Activated CD4-positive, alpha-beta T cell treated with anti-CD3 and anti-CD28 coated beads, Interleukin-2, amount 10 ng/mL, durations not matched to agents 7 days and 5 days (primary cell): ENCODE measurements around the gene ABCA9. TPM values are rescaled to one million over a fixed set of nuclear protein-coding genes. Genes with fewer than 3 reads are reported as not detected.

Experiments used
- CTCF ChIA-PET: fragments of 350-600 bp; sonication (Branson Sonifier 250); formaldehyde crosslinking; loops from one replicate; lab custom pipeline; 2021; ENCODE audit warnings: antibody characterized with exemption; lab: Charles Lee
- POLR2A ChIA-PET: fragments of 350-600 bp; sonication (Branson Sonifier 250); formaldehyde crosslinking; loops from one replicate; lab custom pipeline; 2021; ENCODE audit warnings: antibody characterized with exemption; lab: Charles Lee
- DNase-seq: peaks from one replicate; pipeline ENCODE4 v3.0.0-alpha.2; 2020
- H3K27ac Mint-ChIP-seq: one replicate; pipeline ENCODE4 v1.8.0; 2021; ENCODE audit warnings: mild to moderate bottlenecking, moderate library complexity, mixed read lengths
- H3K27me3 Mint-ChIP-seq: one replicate; pipeline ENCODE4 v1.8.0; 2021; ENCODE audit warnings: mixed read lengths
- H3K36me3 Mint-ChIP-seq: one replicate; pipeline ENCODE4 v1.8.0; 2021; ENCODE audit warnings: low read depth, mixed read lengths
- H3K4me1 Mint-ChIP-seq: one replicate; pipeline ENCODE4 v1.8.0; 2021; ENCODE audit warnings: mixed read lengths
- H3K4me3 Mint-ChIP-seq: one replicate; pipeline ENCODE4 v1.8.0; 2021; ENCODE audit warnings: mild to moderate bottlenecking, moderate library complexity, mixed read lengths
- H3K9me3 Mint-ChIP-seq: one replicate; pipeline ENCODE4 v1.8.0; 2021; ENCODE audit warnings: mixed read lengths
- total RNA-seq, 2 experiments: library from RNA; stranded (reverse); gene quantifications; one replicate each; pipeline ENCODE4 v1.2.3, GENCODE V29; 2021

The ABCA9 gene, protein sequence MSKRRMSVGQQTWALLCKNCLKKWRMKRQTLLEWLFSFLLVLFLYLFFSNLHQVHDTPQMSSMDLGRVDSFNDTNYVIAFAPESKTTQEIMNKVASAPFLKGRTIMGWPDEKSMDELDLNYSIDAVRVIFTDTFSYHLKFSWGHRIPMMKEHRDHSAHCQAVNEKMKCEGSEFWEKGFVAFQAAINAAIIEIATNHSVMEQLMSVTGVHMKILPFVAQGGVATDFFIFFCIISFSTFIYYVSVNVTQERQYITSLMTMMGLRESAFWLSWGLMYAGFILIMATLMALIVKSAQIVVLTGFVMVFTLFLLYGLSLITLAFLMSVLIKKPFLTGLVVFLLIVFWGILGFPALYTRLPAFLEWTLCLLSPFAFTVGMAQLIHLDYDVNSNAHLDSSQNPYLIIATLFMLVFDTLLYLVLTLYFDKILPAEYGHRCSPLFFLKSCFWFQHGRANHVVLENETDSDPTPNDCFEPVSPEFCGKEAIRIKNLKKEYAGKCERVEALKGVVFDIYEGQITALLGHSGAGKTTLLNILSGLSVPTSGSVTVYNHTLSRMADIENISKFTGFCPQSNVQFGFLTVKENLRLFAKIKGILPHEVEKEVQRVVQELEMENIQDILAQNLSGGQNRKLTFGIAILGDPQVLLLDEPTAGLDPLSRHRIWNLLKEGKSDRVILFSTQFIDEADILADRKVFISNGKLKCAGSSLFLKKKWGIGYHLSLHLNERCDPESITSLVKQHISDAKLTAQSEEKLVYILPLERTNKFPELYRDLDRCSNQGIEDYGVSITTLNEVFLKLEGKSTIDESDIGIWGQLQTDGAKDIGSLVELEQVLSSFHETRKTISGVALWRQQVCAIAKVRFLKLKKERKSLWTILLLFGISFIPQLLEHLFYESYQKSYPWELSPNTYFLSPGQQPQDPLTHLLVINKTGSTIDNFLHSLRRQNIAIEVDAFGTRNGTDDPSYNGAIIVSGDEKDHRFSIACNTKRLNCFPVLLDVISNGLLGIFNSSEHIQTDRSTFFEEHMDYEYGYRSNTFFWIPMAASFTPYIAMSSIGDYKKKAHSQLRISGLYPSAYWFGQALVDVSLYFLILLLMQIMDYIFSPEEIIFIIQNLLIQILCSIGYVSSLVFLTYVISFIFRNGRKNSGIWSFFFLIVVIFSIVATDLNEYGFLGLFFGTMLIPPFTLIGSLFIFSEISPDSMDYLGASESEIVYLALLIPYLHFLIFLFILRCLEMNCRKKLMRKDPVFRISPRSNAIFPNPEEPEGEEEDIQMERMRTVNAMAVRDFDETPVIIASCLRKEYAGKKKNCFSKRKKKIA (N-terminal part only)
- total RNA-seq, result under 1 TPM; 0.08 to 0.22 TPM

DNA sequence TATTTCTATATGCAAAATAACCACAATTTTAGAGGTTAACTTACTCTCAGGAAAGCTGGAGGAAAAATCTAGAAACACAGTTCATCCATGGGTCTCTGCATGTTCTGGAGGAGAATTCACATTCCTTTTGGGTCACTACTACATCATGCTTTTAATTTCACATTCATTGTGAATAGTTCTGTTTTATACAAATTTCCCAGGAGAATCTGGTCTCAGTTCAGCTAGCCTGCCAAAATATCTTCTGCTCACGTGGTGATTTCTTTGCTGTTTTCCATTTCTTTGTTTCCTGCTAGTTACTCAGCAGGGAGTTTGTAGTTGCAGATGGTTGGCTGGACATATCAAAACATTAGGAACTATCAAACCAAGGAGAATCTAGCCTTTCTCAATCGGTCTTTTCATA lies at the start of gene ABCA9:
Gene ABCA9, minus strand, starts transcription at position 106 of the 400 bp plus-strand sequence. CDS start 9,801 bp downstream, outside the sequence.
- ChIA-PET CTCF (no interaction called here), POLR2A (no interaction called here)
- peaks cover 19% of the 10 kb centered on the region for H3K27me3 Mint-ChIP-seq
- no peak for DNase-seq
- no peak within 1 kb of the TSS for H3K27ac Mint-ChIP-seq
- peaks cover 9% of the 10 kb centered on the region for H3K9me3 Mint-ChIP-seq
- no peaks in the 10 kb centered on the region for H3K36me3 Mint-ChIP-seq
- H3K4me1 Mint-ChIP-seq, result peaks cover 18% of the 10 kb centered on the region
- H3K4me3 Mint-ChIP-seq, result no peak within 1 kb of the TSS

DNA sequence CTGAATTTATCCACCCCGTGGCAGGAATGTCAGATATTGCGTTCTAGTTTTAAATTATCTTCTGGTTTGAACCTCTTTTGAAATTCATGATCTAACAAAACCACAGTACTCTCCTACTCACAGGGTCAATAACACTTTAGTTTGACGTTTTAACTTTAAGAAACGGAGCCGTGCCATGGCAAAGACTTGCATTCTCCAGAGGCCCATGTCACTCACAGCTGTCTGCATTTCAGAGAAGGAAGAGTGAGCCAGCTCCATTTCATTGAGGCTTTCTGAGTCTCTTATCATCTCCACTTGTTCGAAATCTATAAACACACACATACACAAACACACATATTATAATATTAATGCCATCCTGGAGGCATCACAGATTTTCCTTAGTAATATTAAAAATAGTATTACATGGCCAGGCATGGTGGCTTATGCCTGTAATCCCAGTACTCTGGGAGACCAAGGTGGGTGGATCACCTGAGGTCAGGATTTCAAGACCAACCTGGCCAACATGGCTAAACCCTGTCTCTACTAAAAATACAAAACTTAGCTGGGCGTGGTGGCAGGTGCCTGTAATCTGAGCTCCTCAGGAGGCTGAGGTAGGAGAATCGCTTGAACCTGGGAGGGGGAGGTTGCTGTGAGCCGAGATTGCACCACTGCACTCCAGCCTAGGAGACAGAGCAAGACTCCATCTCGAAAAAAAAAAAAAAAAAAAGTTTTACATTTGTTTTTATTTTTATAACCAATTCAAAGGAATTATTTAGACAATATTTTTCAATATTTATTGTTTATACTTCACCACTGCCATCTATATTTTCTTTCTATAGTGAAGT lies 45.4 kb upstream of the ABCA9 start:
- H3K27me3 Mint-ChIP-seq, result no peaks in the 10 kb centered on the region

DNA sequence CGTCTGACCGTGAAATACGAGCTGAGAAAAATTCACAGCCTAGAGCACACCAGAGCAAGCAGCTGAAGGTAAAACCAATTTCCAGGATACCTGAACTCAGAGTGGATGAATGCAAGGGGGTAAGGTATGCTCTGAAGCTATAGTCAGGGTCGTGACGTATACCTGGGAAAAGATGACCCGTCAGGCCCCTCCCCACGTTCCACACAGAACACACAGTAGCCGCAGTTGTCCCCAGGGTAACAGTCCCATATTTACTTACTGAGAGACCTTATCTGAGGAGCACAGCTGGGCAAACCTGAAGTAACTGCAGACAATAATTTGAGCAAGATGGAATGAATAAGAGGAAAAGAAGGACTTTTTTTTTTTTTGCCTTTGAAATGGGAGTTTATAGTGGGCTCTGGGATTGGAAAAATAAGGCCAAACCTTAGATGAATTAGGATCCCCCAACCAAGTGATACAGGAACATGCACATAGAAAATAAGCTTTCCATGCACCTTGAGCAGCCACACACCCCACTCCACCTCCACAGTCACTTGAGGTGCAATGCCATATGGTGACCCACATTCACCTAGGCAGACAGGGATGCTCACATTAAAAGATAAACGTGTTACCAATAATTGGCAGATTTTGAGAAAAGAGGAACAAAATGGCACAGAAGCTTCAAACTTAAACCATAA lies 43.0 kb upstream of the ABCA9 start:
- H3K36me3 Mint-ChIP-seq, result no peaks in the 10 kb centered on the region
- no peak overlapping the region for H3K4me3 Mint-ChIP-seq
- H3K27ac Mint-ChIP-seq, result no peak overlapping the region
- H3K9me3 Mint-ChIP-seq, result no peaks in the 10 kb centered on the region
- no peaks in the 10 kb centered on the region for H3K4me1 Mint-ChIP-seq
- ChIA-PET POLR2A (no interaction called here), CTCF (no interaction called here)
- no peak for DNase-seq
- no peaks in the 10 kb centered on the region for H3K27me3 Mint-ChIP-seq

More for the DNA sequence above, 45.4 kb upstream of the ABCA9 start:
- Mint-ChIP-seq H3K36me3 (no peaks in the 10 kb centered on the region), H3K4me1 (no peaks in the 10 kb centered on the region), H3K4me3 (no peak overlapping the region), H3K9me3 (no peaks in the 10 kb centered on the region), H3K27ac (no peak overlapping the region)
- no peak for DNase-seq
- ChIA-PET POLR2A (no interaction called here), CTCF (no interaction called here)

DNA sequence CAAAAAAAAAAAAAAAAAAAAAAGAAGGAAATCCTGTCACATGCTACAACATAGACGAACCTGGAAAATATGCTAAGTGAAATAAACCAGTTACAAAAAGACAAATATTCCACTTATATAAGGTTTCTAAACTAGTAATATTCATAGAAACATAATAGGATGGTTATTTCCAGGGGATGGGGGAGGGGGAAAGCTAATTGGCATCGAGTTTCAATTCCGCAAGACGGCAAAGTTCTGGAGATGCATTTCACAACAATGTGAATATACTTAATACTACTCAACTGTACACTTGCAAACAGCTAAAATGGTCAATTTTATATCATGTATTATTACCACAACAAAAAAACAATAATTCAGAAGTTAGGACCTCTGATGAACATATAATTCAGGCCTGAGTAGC lies 37.9 kb upstream of the ABCA9 start:
- Mint-ChIP-seq H3K27me3 (peaks cover 8% of the 10 kb centered on the region), H3K27ac (no peak overlapping the region), H3K4me1 (no peaks in the 10 kb centered on the region), H3K4me3 (no peak overlapping the region), H3K36me3 (no peaks in the 10 kb centered on the region), H3K9me3 (no peaks in the 10 kb centered on the region)
- ChIA-PET POLR2A (no interaction called here), CTCF (no interaction called here)
- DNase-seq, result no peak

DNA sequence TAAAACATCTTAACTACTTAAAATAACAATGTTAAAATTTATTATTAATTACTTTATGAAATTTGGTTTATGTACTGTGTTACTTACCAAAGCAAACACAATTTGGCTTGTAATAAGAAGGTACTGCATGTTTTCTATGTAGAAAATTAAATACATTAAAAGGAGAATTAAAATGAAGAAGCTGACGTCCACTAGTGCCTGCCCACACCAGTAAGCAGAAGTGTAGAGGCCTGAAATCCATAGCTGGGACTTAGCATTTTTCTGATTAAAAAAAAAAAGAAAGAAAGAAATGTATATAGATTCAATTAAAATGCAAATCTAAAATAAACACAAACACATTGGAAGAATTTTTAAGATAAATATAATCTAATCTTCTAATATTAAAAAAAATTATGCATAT lies 35.8 kb upstream of the ABCA9 start:
- CTCF ChIA-PET, result no interaction called here
- POLR2A ChIA-PET, result no interaction called here
- H3K9me3 Mint-ChIP-seq, result no peaks in the 10 kb centered on the region
- no peaks in the 10 kb centered on the region for H3K36me3 Mint-ChIP-seq
- H3K27me3 Mint-ChIP-seq, result peaks cover 12% of the 10 kb centered on the region
- no peak overlapping the region for H3K27ac Mint-ChIP-seq
- no peak overlapping the region for H3K4me3 Mint-ChIP-seq
- H3K4me1 Mint-ChIP-seq, result peaks cover 5% of the 10 kb centered on the region
- no peak for DNase-seq

DNA sequence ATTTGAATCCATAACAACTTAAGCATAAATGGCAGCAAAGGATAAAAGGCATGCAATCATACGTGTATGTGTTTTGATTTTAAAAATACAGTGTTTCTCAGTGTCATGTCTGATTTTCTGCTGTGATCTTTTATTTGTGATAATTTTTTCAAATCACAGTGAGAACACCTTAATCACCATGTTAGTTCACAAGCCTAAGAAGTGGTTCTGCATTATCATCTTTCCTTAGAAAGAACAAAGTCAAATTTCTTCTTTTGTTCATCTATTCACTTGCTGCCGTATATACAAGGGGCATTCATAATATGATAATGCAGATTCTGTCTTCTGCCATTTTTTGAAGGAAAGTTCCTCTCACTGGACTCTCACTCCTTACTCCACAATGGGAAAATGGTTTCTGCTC lies 33.3 kb upstream of the ABCA9 start:
- Mint-ChIP-seq H3K27me3 (peaks cover 12% of the 10 kb centered on the region), H3K36me3 (no peaks in the 10 kb centered on the region), H3K4me1 (peaks cover 5% of the 10 kb centered on the region), H3K27ac (no peak overlapping the region), H3K4me3 (no peak overlapping the region), H3K9me3 (no peaks in the 10 kb centered on the region)
- ChIA-PET POLR2A (no interaction called here), CTCF (no interaction called here)
- no peak for DNase-seq

DNA sequence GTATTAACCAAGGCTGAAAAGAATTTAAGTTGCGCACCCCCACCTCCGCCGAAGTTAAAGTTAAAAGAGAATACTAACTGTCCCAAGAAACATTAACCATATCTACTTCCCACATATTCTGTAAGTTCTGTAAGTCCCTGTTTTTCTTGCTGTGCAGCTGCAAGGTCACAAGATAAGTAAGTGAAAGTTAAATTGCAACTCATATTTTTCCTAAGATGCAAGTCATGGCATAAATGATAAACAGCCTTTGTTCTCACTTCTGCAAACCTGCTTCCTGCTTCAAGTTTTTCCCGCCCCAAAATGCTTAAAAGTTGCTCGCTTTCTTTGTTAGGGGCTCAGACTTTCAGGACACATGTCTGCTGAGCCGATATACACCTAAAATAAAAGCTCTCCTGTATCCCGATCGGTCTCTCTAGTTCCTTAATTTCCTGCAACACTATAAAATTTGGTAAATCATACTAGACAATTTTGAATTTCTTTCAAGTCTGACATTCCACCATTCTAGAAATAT lies 32.6 kb upstream of the ABCA9 start:
- DNase-seq, result no peak
- Mint-ChIP-seq H3K27me3 (peaks cover 12% of the 10 kb centered on the region), H3K27ac (no peak overlapping the region), H3K4me3 (no peak overlapping the region), H3K36me3 (no peaks in the 10 kb centered on the region), H3K4me1 (peaks cover 5% of the 10 kb centered on the region), H3K9me3 (no peaks in the 10 kb centered on the region)
- CTCF ChIA-PET, result no interaction called here
- POLR2A ChIA-PET, result no interaction called here

DNA sequence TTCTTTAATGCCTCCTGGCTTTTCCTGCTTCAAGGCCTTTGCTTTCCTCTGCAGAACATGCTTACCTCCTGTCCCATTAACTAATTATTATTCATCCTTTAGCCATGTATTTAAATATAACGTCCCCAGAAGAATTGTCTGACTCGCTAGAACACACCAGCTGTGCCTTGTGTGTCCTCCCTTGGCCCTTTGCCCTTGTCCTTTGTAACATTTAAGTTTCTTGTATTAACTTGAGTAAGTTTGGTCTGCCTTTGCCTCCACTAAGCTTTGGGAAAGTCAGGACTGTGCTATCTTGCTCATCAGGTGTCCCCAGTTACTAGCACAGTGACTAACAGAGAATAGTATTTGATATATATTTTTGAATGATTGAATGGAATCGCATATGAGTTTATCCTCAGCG lies 29.6 kb upstream of the ABCA9 start:
- H3K4me1 Mint-ChIP-seq, result peaks cover 5% of the 10 kb centered on the region

DNA sequence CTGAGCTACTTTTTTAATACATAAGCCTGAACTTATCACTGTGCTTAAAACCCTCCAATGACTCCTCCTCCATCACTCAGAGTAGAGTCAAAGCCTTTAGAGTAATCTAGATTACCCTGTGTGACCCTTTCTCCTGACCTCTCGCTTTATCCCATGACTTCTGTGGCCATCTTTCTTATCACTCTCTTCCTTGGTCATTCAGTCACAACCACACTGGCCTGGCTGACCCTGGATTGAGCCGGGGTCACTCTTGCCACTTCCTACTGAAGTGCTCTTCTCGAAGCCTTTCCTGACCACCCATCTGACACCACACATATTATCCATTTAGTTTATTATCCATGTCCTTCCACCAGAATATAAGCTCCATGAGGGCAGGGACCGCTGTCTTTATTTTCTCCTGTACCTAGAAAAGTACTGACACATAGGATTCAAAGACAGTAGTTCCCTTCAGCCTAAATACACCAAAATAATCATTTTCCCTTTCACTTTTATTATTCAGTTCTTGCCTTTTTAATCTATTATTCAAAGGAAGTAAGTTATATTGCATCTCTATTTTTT lies 28.0 kb upstream of the ABCA9 start:
- H3K27me3 Mint-ChIP-seq, result peaks cover 4% of the 10 kb centered on the region
- no peak for DNase-seq
- ChIA-PET POLR2A (no interaction called here), CTCF (no interaction called here)
- H3K4me1 Mint-ChIP-seq, result peaks cover 5% of the 10 kb centered on the region
- no peaks in the 10 kb centered on the region for H3K36me3 Mint-ChIP-seq
- no peak overlapping the region for H3K4me3 Mint-ChIP-seq
- no peaks in the 10 kb centered on the region for H3K9me3 Mint-ChIP-seq
- no peak overlapping the region for H3K27ac Mint-ChIP-seq

More for the DNA sequence above, 29.6 kb upstream of the ABCA9 start:
- POLR2A ChIA-PET, result no interaction called here
- Mint-ChIP-seq H3K9me3 (no peaks in the 10 kb centered on the region), H3K4me3 (no peak overlapping the region), H3K27me3 (peaks cover 12% of the 10 kb centered on the region), H3K36me3 (no peaks in the 10 kb centered on the region), H3K27ac (no peak overlapping the region)
- CTCF ChIA-PET, result no interaction called here
- no peak for DNase-seq

DNA sequence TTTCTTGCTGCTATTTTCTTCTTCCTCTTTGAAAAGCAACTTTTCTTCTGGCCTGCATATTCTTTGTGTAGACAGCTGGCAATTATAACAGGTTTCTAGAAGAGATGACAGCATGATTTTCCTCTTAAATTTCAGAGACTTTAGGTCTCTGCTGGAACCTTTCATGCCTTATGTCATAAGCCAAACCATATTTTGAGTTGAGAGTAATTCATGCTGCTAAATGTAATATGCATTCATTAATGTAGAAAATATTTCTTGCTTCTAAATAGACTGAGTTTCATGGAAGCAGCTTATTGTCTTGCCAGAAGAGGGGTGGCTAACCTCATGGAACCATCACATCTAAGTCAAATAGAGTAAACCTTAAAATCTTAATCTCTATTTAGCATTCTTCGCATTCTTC lies 25.9 kb upstream of the ABCA9 start:
- Mint-ChIP-seq H3K27ac (no peak overlapping the region), H3K9me3 (peaks cover 4% of the 10 kb centered on the region), H3K36me3 (no peaks in the 10 kb centered on the region), H3K4me1 (no peaks in the 10 kb centered on the region), H3K4me3 (no peak overlapping the region), H3K27me3 (no peaks in the 10 kb centered on the region)
- ChIA-PET CTCF (no interaction called here), POLR2A (no interaction called here)
- DNase-seq, result no peak

DNA sequence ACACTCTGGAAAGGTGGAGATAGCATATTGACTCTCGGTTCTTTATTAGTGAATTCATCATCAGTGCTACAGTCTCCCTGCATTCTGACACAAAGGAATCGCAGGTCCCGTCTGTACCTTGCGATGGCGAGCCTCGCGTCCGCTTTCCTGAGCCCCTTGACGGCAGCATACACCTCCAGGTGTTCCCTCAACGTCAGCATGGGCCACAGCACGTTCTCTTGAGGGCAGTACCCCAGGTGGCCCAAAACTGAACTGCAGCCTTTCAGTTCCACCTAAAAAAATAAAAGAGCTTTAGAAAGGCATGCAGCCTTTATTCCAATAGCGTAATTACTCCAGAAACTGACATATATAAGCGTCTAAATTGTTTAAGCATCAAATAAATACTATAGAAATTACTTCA lies 24.2 kb upstream of the ABCA9 start:
- H3K27me3 Mint-ChIP-seq, result no peaks in the 10 kb centered on the region
- DNase-seq, result no peak
- peaks cover 6% of the 10 kb centered on the region for H3K9me3 Mint-ChIP-seq
- H3K4me3 Mint-ChIP-seq, result no peak overlapping the region
- no peak overlapping the region for H3K27ac Mint-ChIP-seq
- H3K36me3 Mint-ChIP-seq, result no peaks in the 10 kb centered on the region
- H3K4me1 Mint-ChIP-seq, result no peaks in the 10 kb centered on the region
- ChIA-PET CTCF (no interaction called here), POLR2A (no interaction called here)
